H1 (cell line): ENCODE data around the gene UGT1A6. TPM values are rescaled to one million over a fixed set of nuclear protein-coding genes. Genes with fewer than 3 reads are reported as not detected.

Experiments used
- CTCF ChIA-PET: fragments of 300-600 bp; sonication (Branson Sonifier 250); formaldehyde crosslinking; loops from one replicate; lab custom pipeline; 2021; ENCODE audit not compliant: partially characterized antibody; lab: Charles Lee
- POLR2A ChIA-PET: fragments of 300-600 bp; sonication (Branson Sonifier 250); formaldehyde crosslinking; loops from one replicate; lab custom pipeline; 2021; ENCODE audit warnings: inconsistent platforms; ENCODE audit not compliant: partially characterized antibody; lab: Charles Lee
- DNase-seq, 2 experiments: peaks; one replicate each; pipeline versions ENCODE4 v3.0.0 to v3.0.0-alpha.2; 2010 to 2022; ENCODE audit warnings: low spot score in 2 of 2, low read depth in 1 of 2, mixed read lengths in 1 of 2
- FAIRE-seq: peaks from 2 replicates; lab custom pipeline; 2011; peaks lifted over from hg19 to GRCh38; lab: Jason Lieb, UNC
- H2AFZ ChIP-seq: 2 replicates; pipeline ENCODE4 v1.8.1; 2012; ENCODE audit warnings: low read length, inconsistent platforms
- H2AK5ac ChIP-seq: 2 replicates; pipeline ENCODE4 v1.6.1; 2013; ENCODE audit warnings: low read depth, low read length
- H2BK120ac ChIP-seq: replicated peaks from 2 replicates; pipeline ENCODE3; 2013; ENCODE audit warnings: low read depth, low read length, inconsistent platforms
- H2BK12ac ChIP-seq: 2 replicates; pipeline ENCODE4 v1.6.1; 2013; ENCODE audit warnings: low read depth, low read length
- H2BK15ac ChIP-seq: 2 replicates; pipeline ENCODE4 v1.6.1; 2013; ENCODE audit warnings: low read length
- H2BK20ac ChIP-seq: 2 replicates; pipeline ENCODE4 v1.6.1; 2013; ENCODE audit warnings: low read length
- H2BK5ac ChIP-seq: 2 replicates; pipeline ENCODE4 v1.6.1; 2013; ENCODE audit warnings: low read depth, low read length
- H3K14ac ChIP-seq: 2 replicates; pipeline ENCODE4 v1.6.1; 2013; ENCODE audit warnings: inconsistent platforms; ENCODE audit not compliant: insufficient read length
- H3K18ac ChIP-seq: 2 replicates; pipeline ENCODE4 v1.6.1; 2013; ENCODE audit warnings: low read length; ENCODE audit errors: extremely low read depth
- H3K23ac ChIP-seq: 2 replicates; pipeline ENCODE4 v1.6.1; 2013; ENCODE audit warnings: inconsistent platforms; ENCODE audit not compliant: insufficient read length
- H3K23me2 ChIP-seq: 2 replicates; pipeline ENCODE4 v1.6.1; 2013; ENCODE audit warnings: low read depth, low read length
- H3K27ac ChIP-seq: 2 replicates; pipeline ENCODE4 v1.6.1; 2011; ENCODE audit warnings: low read depth, low read length, inconsistent platforms
- H3K27me3 ChIP-seq, 4 experiments: replicated peaks in 1 of 4; 1 replicate in 1 of 4; 2 replicates in 3 of 4; pipeline versions ENCODE4 v1.6.1 to v1.8.1; 2011 to 2013; ENCODE audit warnings: low read length in 3 of 4, mild to moderate bottlenecking in 3 of 4, inconsistent platforms in 2 of 4, mixed read lengths in 2 of 4, moderate library complexity in 1 of 4; ENCODE audit not compliant: control insufficient read depth in 3 of 4, insufficient read depth in 3 of 4; ENCODE audit errors: extremely low read depth in 1 of 4
- H3K36me3 ChIP-seq, 4 experiments: 2 replicates each; pipeline versions ENCODE4 v1.6.1 to v1.8.1; 2011 to 2013; ENCODE audit warnings: mild to moderate bottlenecking in 4 of 4, low read length in 3 of 4, moderate library complexity in 2 of 4, control low read depth in 1 of 4, inconsistent platforms in 1 of 4; ENCODE audit not compliant: insufficient read depth in 4 of 4, control insufficient read depth in 2 of 4
- H3K4ac ChIP-seq: replicated peaks from 2 replicates; pipeline ENCODE3; 2013; ENCODE audit warnings: low read length, low read depth, mixed read lengths, inconsistent platforms; ENCODE audit not compliant: insufficient read length
- H3K4me1 ChIP-seq, 4 experiments: replicated peaks in 1 of 4; 1 replicate in 1 of 4; 2 replicates in 3 of 4; pipeline versions ENCODE4 v1.6.1 to v1.8.1; 2011 to 2013; ENCODE audit warnings: low read length in 3 of 4, inconsistent platforms in 2 of 4, mixed read lengths in 1 of 4; ENCODE audit not compliant: insufficient read depth in 4 of 4, control insufficient read depth in 3 of 4
- H3K4me2 ChIP-seq, 2 experiments: 2 replicates each; pipeline versions ENCODE4 v1.6.1 to v1.8.1; 2011 to 2013; ENCODE audit warnings: low read depth in 2 of 2, low read length in 2 of 2, control low read depth in 1 of 2, inconsistent platforms in 1 of 2, mild to moderate bottlenecking in 1 of 2; ENCODE audit not compliant: insufficient read depth in 1 of 2
- H3K4me3 ChIP-seq, 4 experiments: fragments of 200-600, 300-600 bp in 1 of 4; sonication (generic), shearing (Covaris generic), sonication (Bioruptor Twin) in 1 of 4; 2 replicates each; pipeline versions ENCODE4 v1.5.1 to v1.8.1; 2011 to 2016; ENCODE audit warnings: low read length in 4 of 4, low read depth in 3 of 4, control low read depth in 2 of 4, inconsistent platforms in 2 of 4, mild to moderate bottlenecking in 2 of 4, mixed read lengths in 1 of 4, moderate library complexity in 1 of 4; ENCODE audit not compliant: insufficient read depth in 2 of 4; ENCODE audit errors: extremely low read depth in 1 of 4
- H3K56ac ChIP-seq: replicated peaks from 2 replicates; pipeline ENCODE3; 2013; ENCODE audit warnings: low read depth, mild to moderate bottlenecking, mixed read lengths, low read length, inconsistent platforms; ENCODE audit not compliant: insufficient read length
- H3K79me1 ChIP-seq: 2 replicates; pipeline ENCODE4 v1.6.1; 2013; ENCODE audit warnings: low read depth, low read length, control low read depth
- H3K79me2 ChIP-seq, 2 experiments: 2 replicates each; pipeline versions ENCODE4 v1.6.1 to v1.8.1; 2012 to 2013; ENCODE audit warnings: low read length in 2 of 2, mild to moderate bottlenecking in 2 of 2, inconsistent platforms in 1 of 2; ENCODE audit not compliant: insufficient read depth in 2 of 2, control insufficient read depth in 1 of 2
- H3K9ac ChIP-seq, 4 experiments: replicated peaks in 1 of 4; 1 replicate in 1 of 4; 2 replicates in 3 of 4; pipeline versions ENCODE4 v1.6.1 to v1.8.1; 2011 to 2013; ENCODE audit warnings: low read depth in 3 of 4, low read length in 3 of 4, control low read depth in 2 of 4, mild to moderate bottlenecking in 2 of 4, moderate library complexity in 2 of 4, inconsistent platforms in 1 of 4; ENCODE audit errors: extremely low read depth in 1 of 4
- H3K9me3 ChIP-seq, 2 experiments: 2 replicates each; pipeline versions ENCODE4 v1.6.1 to v1.8.1; 2012 to 2013; ENCODE audit warnings: mild to moderate bottlenecking in 2 of 2, moderate library complexity in 2 of 2, control low read depth in 1 of 2, inconsistent platforms in 1 of 2, low read depth in 1 of 2, low read length in 1 of 2, mixed read lengths in 1 of 2; ENCODE audit not compliant: insufficient read depth in 2 of 2
- H4K20me1 ChIP-seq, 2 experiments: replicated peaks in 1 of 2; 2 replicates each; pipeline versions ENCODE3 to v1.8.1; 2011 to 2013; ENCODE audit warnings: inconsistent platforms in 2 of 2, low read length in 2 of 2, mild to moderate bottlenecking in 1 of 2; ENCODE audit not compliant: insufficient read depth in 2 of 2, control insufficient read depth in 1 of 2
- H4K5ac ChIP-seq: 2 replicates; pipeline ENCODE4 v1.6.1; 2013; ENCODE audit warnings: low read length, low read depth, mixed read lengths, inconsistent platforms; ENCODE audit not compliant: insufficient read length
- H4K8ac ChIP-seq: 2 replicates; pipeline ENCODE4 v1.8.0; 2013; ENCODE audit warnings: mild to moderate bottlenecking, moderate library complexity, low read length, inconsistent platforms; ENCODE audit not compliant: insufficient read depth; ENCODE audit errors: extremely low read depth
- H4K91ac ChIP-seq: replicated peaks from 2 replicates; pipeline ENCODE3; 2013; ENCODE audit warnings: low read length, mixed read lengths, inconsistent platforms; ENCODE audit not compliant: insufficient read length
- KDM4A ChIP-seq: IDR thresholded peaks from one replicate; pipeline ENCODE4 v1.7.1; 2012; ENCODE audit warnings: low read depth, mild to moderate bottlenecking, moderate library complexity, low read length, inconsistent platforms; ENCODE audit not compliant: severe bottlenecking
- WGBS, 2 experiments: shearing (Covaris generic) in 1 of 2; methylation state at CpG; one replicate each; pipeline versions ENCODE4 v1.1.6 to v1.1.7; 2013 to 2015; ENCODE audit warnings: low lambda C conversion rate in 2 of 2, mixed read lengths in 2 of 2, inconsistent platforms in 1 of 2, low coverage in 1 of 2, missing lambda C conversion rate in 1 of 2; ENCODE audit not compliant: insufficient replicate concordance in 2 of 2, insufficient coverage in 1 of 2, insufficient read length in 1 of 2; ENCODE audit errors: extremely low coverage in 1 of 2, missing lambda C conversion rate in 1 of 2; 5-methylcytosine and 5-hydroxymethylcytosine counted together
- polyA plus RNA-seq, 7 experiments: library from polyadenylated mRNA; depleted of rRNA in 3 of 7; stranded (reverse) in 5 of 7; unstranded in 2 of 7; fragments of >200 nt in 5 of 7; fragments of 200-250 nt in 2 of 7; gene quantifications; 1 replicate in 5 of 7; 2 replicates in 1 of 7; 4 replicates in 1 of 7; pipeline versions ENCODE4 v1.2.1 to v1.2.3, GENCODE V29; 2011 to 2013; ENCODE audit warnings: missing spikeins in 2 of 7, mixed read lengths in 2 of 7
- total RNA-seq: library from RNA; stranded (reverse); fragmentation: NEBNext Ultra II Directional; extraction: Animal tissue kit (Norgen Biotek cat#: 25700); gene quantifications from 2 replicates; pipeline ENCODE4 v1.2.1, GENCODE V29; 2021
- TF ChIP-seq, protein P1 (sequence below): IDR thresholded peaks from 2 replicates; pipeline ENCODE4 v1.6.1; 2012; ENCODE audit warnings: inconsistent platforms

UGT1A6 gene
- total and polyA plus RNA-seq, 2 of the 8 experiments (the other 6 are each of a cell fraction or from before 2014, with no cell fraction given), result not detected

DNA sequence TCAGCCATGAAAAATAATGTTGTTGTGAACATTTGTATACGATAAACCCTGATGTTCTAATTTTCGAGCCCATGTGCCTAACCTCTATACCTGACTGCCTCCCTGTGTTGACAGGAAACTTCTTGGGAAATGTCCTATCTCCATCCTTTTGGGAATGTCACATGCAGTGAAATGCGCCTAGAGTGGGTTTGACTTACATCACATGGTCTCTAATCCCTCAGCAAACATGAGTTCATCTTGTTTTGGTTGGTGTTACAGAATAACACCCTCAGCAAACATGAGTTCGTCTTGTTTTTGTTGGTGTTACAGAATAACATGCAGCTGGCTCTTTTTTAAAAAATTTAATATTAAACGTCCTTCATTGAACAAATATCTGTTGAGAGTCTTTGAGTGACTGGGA lies 4.3 kb upstream of the UGT1A6 start:
- H3K56ac ChIP-seq, result no peak overlapping the region
- H3K23ac ChIP-seq, result no peak overlapping the region
- no peak overlapping the region for H4K91ac ChIP-seq
- H4K8ac ChIP-seq, result no peak overlapping the region
- H3K14ac ChIP-seq, result no peak overlapping the region
- no peak overlapping the region for H4K5ac ChIP-seq
- no peak overlapping the region for H3K27ac ChIP-seq
- peaks cover 2% of the 10 kb centered on the region; the same call in 1 of the 2 replicates for H3K23me2 ChIP-seq
- H3K4ac ChIP-seq, result no peak overlapping the region
- no peak overlapping the region for H3K4me2 ChIP-seq
- no peaks in the 10 kb centered on the region for H3K27me3 ChIP-seq
- no peak overlapping the region for H2AFZ ChIP-seq
- H3K18ac ChIP-seq, result no peak overlapping the region
- no peak overlapping the region for H2BK15ac ChIP-seq
- no peaks in the 10 kb centered on the region for H3K36me3 ChIP-seq
- DNase-seq (no peak), FAIRE-seq (peak; percentile 45)
- H3K9me3 ChIP-seq, result no peaks in the 10 kb centered on the region
- POLR2A ChIA-PET, result no interaction called here
- no peak overlapping the region for H2BK5ac ChIP-seq
- H2AK5ac ChIP-seq, result no peak overlapping the region
- no peaks in the 10 kb centered on the region for H4K20me1 ChIP-seq
- H2BK12ac ChIP-seq, result no peak overlapping the region
- no peak overlapping the region for H2BK120ac ChIP-seq
- TF ChIP-seq, protein P1, sequence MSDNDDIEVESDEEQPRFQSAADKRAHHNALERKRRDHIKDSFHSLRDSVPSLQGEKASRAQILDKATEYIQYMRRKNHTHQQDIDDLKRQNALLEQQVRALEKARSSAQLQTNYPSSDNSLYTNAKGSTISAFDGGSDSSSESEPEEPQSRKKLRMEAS, result no peak
- no peak for TF ChIP-seq KDM4A
- no peaks in the 10 kb centered on the region for H3K79me2 ChIP-seq
- H3K9ac ChIP-seq, result no peak overlapping the region
- no peak overlapping the region for H3K4me3 ChIP-seq
- H3K4me1 ChIP-seq, result peaks cover 0 to 8% (median 2%) of the 10 kb centered on the region in 4 experiments; a peak in 1 of 7 replicates
- CTCF ChIA-PET, result no interaction called here
- 87% methylated on average over 5 of the region's 5 CpGs; no CpG with 5 or more reads in 1 of the 2 experiments for WGBS, 2 experiments
- H3K79me1 ChIP-seq, result no peaks in the 10 kb centered on the region
- no peak overlapping the region for H2BK20ac ChIP-seq
